ENCODE results near the gene DIDO1. TPM values are rescaled to one million over a fixed set of nuclear protein-coding genes. Genes with fewer than 3 reads are reported as not detected.
"Not testable (repeated sequence)": the region's sequence is repeated elsewhere in the genome, so short reads cannot be mapped to it uniquely, and the experiment has no call there.

The DIDO1 gene
- total RNA-seq, 2 donors from 2014 or later, result 63.8 to 80.4 TPM

- peaks cover 69 to 84% of the 10 kb centered on the region in 2 donors for H3K4me1 ChIP-seq (ENCODE audit: control insufficient read depth in 1 of 2, low read depth in 2 of 2)
- ATAC-seq (ENCODE audit: insufficient number of reproducible peaks, low FRiP score, low read depth), result no peak
Measured at GRCh38 chr20:62923669-62924441, 2.5 kb downstream of the DIDO1 start.

GRCh38 chr20:62923059-62923668 lies 3.1 kb downstream of the DIDO1 start:
- Histone ChIP-seq H3K27ac (peak overlapping the region; percentile 55 to 96), H3K4me1 (ENCODE audit: control insufficient read depth in 1 of 2, low read depth in 2 of 2) (peaks cover 70 to 84% of the 10 kb centered on the region in 2 donors), H3K4me3 (peak overlapping the region; percentile 32)
- not testable (repeated sequence) for H3K36me3 ChIP-seq; DNase-seq (ENCODE audit: low spot score); H3K27me3 ChIP-seq (replicated peaks; ENCODE audit: insufficient read depth); H3K9me3 ChIP-seq; ATAC-seq (ENCODE audit: insufficient number of reproducible peaks, low FRiP score, low read depth)

More at GRCh38 chr20:62923669-62924441, 2.5 kb downstream of the DIDO1 start:
- H3K4me3 ChIP-seq, result peak overlapping the region; percentile 97
- DNase-seq (ENCODE audit: low spot score), result no peak
- H3K27ac ChIP-seq, result peak overlapping the region; percentile 96
- no peaks in the 10 kb centered on the region for H3K9me3 ChIP-seq
- TF ChIP-seq CTCF (IDR thresholded peaks at IDR 0.05), result no peak
- no peaks in the 10 kb centered on the region for H3K36me3 ChIP-seq
- H3K27me3 ChIP-seq (replicated peaks; ENCODE audit: insufficient read depth), result no peaks in the 10 kb centered on the region

GRCh38 chr20:62922451-62922921 lies 3.8 kb downstream of the DIDO1 start:
- TF ChIP-seq CTCF (IDR thresholded peaks at IDR 0.05), result no peak
- Histone ChIP-seq H3K4me1 (ENCODE audit: control insufficient read depth in 1 of 2, low read depth in 2 of 2) (peaks cover 74 to 84% of the 10 kb centered on the region in 2 donors), H3K9me3 (no peaks in the 10 kb centered on the region), H3K27me3 (replicated peaks; ENCODE audit: insufficient read depth) (no peaks in the 10 kb centered on the region), H3K4me3 (peak overlapping the region; percentile 32), H3K27ac (peak overlapping the region in 1 of 2 donors; percentile 96), H3K36me3 (no peaks in the 10 kb centered on the region)
- DNase-seq (ENCODE audit: low spot score) (no peak), ATAC-seq (ENCODE audit: insufficient number of reproducible peaks, low FRiP score, low read depth) (no peak)

- peak; percentile 50 for TF ChIP-seq CTCF (IDR thresholded peaks at IDR 0.05)
- Histone ChIP-seq H3K27ac (no peak overlapping the region), H3K27me3 (replicated peaks; ENCODE audit: insufficient read depth) (no peaks in the 10 kb centered on the region), H3K36me3 (no peaks in the 10 kb centered on the region), H3K4me3 (no peak overlapping the region), H3K4me1 (ENCODE audit: control insufficient read depth in 1 of 2, low read depth in 2 of 2) (peaks cover 78 to 88% of the 10 kb centered on the region in 2 donors), H3K9me3 (no peaks in the 10 kb centered on the region)
- ATAC-seq (ENCODE audit: insufficient number of reproducible peaks, low FRiP score, low read depth) (no peak), DNase-seq (ENCODE audit: low spot score) (no peak)
Measured at GRCh38 chr20:62921119-62921687, 5.1 kb downstream of the DIDO1 start.

- TF ChIP-seq CTCF (IDR thresholded peaks at IDR 0.05), result no peak
- Histone ChIP-seq H3K27me3 (replicated peaks; ENCODE audit: insufficient read depth) (no peaks in the 10 kb centered on the region), H3K36me3 (no peaks in the 10 kb centered on the region), H3K27ac (no peak overlapping the region), H3K4me1 (ENCODE audit: control insufficient read depth in 1 of 2, low read depth in 2 of 2) (peaks cover 79 to 98% of the 10 kb centered on the region in 2 donors), H3K4me3 (no peak overlapping the region), H3K9me3 (no peaks in the 10 kb centered on the region)
- ATAC-seq (ENCODE audit: insufficient number of reproducible peaks, low FRiP score, low read depth), result no peak
- DNase-seq (ENCODE audit: low spot score), result no peak
Measured at GRCh38 chr20:62920039-62920645, 6.2 kb downstream of the DIDO1 start.

Measured in thoracic aorta (tissue), 2 donors.